Naive thymus-derived CD8-positive, alpha-beta T cell (primary cell): Measurements from ENCODE around the gene CORO1C. TPM values are rescaled to one million over a fixed set of nuclear protein-coding genes. Genes with fewer than 3 reads are reported as not detected.

Experiments
- microRNA-seq: library from miRNA; unstranded; fragments of <30 nt; microRNA quantifications from one replicate; pipeline ENCODE4 v1.2.0, GENCODE V29; 2022; ENCODE audit warnings: borderline microRNAs expressed
- polyA plus RNA-seq, 3 donors: library from polyadenylated mRNA; unstranded; fragments of 300-500 nt; fragmentation: Illumina TruSeq; gene quantifications; one replicate each; pipeline ENCODE4 v1.2.3, GENCODE V29; 2021
- total RNA-seq, 8 experiments: library from RNA in 2 of 8; stranded (reverse) in 2 of 8; gene quantifications; one replicate each; pipeline ENCODE4 v1.2.3 and lab custom pipeline; 2021 to 2026

Gene CORO1C
- total and polyA plus RNA-seq, 5 experiments from 2014 or later: 5.0 to 13.1 (median 6.5) TPM

Small RNAs within 50 kb of the gene (microRNA-seq; reads per million reads assigned to microRNA genes)
- 1.0 reads per million for gene MIR4496

Other genes starting within 250 kb of the CORO1C start
- 1 to 10 TPM; 4.6 to 5.6 TPM for gene FICD, start 216.2 kb downstream of the CORO1C start, total RNA-seq
- 1 to 10 TPM; 1.2 to 1.8 (median 1.4) TPM for gene FICD, start 216.2 kb downstream of the CORO1C start, polyA plus RNA-seq
- gene SART3, start 170.3 kb downstream of the CORO1C start, total RNA-seq: 10 to 100 TPM; 93.4 to 95.7 TPM
- gene SART3, start 170.3 kb downstream of the CORO1C start, polyA plus RNA-seq: 10 to 100 TPM; 33.3 to 36.6 (median 36.1) TPM
- 100 to 1,000 TPM; 176 to 184 TPM for gene ISCU, start 168.9 kb downstream of the CORO1C start, total RNA-seq
- gene ISCU, start 168.9 kb downstream of the CORO1C start, polyA plus RNA-seq: 100 to 1,000 TPM; 287 to 373 (median 324) TPM
- gene TMEM119, start 133.4 kb downstream of the CORO1C start, total RNA-seq: under 1 TPM; 0.26 to 0.77 TPM
- gene TMEM119, start 133.4 kb downstream of the CORO1C start, polyA plus RNA-seq: under 1 TPM in 2 of 3 donors, not detected in 1; 0.06 to 0.21 TPM
- gene SELPLG, start 97.6 kb downstream of the CORO1C start, total RNA-seq: 100 to 1,000 TPM; 157 to 163 TPM
- gene SELPLG, start 97.6 kb downstream of the CORO1C start, polyA plus RNA-seq: 100 to 1,000 TPM; 453 to 720 (median 520) TPM
- gene SSH1, start 126.1 kb upstream of the CORO1C start, total RNA-seq: 10 to 100 TPM; 29.6 to 30.1 TPM
- 1 to 10 TPM; 3.9 to 9.0 (median 6.0) TPM for gene SSH1, start 126.1 kb upstream of the CORO1C start, polyA plus RNA-seq
- gene DAO, start 148.6 kb upstream of the CORO1C start, total RNA-seq: not detected
- gene DAO, start 148.6 kb upstream of the CORO1C start, polyA plus RNA-seq: not detected